Medulla oblongata (tissue), 1 donor: ENCODE data around the gene AGAP3.

Experiments
- DNase-seq: peaks from one replicate; pipeline ENCODE4 v3.0.0-alpha.2; 2015; ENCODE audit errors: extremely low spot score

AGAP3 gene

DNA sequence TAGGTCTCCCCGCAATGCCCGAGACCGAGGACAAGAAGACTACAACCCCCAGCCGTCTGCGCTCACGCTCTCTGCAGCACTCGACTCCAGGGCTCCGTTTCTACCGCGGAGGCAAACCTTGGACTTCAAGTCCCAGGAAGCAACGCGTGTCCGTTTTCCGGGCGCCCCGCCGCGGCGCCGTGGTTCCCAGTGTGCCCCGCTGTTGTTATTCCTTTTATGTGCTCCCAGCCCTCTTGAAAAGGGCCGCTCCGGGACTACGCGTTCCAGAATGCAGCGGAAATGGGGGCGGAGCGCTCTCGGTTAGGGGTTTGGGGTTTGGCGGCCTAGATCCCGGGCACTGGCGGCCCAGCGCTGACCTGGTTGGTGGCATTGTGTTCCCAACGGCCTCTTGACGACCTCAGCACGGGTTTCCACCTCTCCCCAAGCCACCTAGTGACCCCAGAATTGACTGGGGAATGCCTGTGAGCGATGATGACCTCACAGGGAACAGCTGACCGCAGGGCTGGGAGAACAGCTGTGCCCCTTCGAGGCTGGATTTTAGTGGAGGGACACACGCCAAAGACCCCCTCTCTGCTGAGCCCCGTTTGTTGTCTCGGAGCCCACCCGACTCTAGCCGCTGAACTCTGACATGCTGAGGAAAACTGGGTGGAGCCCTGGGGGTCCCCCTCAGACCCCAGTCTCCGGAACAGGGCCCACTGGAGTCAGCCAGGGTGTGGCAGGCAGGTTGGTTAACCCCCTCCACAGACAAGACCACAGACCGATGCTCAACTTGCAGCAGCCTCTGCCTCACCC is 28.1 kb upstream of the AGAP3 start:
- DNase-seq, result peak; percentile 100

DNA sequence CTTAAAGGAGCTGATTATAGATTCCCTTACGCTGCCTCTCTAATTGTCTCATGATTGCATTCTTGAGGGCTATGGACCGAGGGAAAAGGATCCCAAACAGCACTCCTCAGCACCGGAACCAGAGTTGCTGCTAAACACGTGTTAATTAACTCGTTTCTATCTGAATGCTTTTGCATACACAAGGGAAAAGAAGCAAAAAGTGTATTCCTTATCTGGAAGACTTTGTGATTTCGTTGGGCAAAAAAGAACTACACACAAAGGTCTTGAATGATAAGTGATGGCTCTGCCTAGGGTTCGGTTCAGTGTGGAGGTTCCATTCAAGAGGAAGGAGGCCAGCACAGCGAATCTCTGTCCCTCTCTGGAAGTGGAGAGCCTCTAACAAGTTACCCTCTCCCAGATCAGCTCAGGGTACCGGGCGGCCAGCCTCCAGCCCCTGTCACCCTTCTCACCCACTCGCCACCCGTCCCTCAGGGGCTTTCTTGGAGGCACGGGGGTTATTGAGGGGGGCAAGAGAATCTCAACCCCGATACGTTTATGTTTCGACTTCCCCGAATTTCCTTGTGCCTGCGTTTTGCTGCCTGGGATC is 27.4 kb upstream of the AGAP3 start:
- peak; percentile 57 for DNase-seq

- peak; percentile 90 for DNase-seq
These were observed 26.7 kb upstream of the AGAP3 start, which contains the start of gene SLC4A2 for GRCh38 chr7:151059367-151060112. Gene SLC4A2 (plus strand): TSS chr7:151059589. CDS start chr7:151061988, 2,399 bp downstream.

GRCh38 chr7:151060113-151060415 is 26.2 kb upstream of the AGAP3 start:
- no peak for DNase-seq

GRCh38 chr7:151060416-151061212 is 25.7 kb upstream of the AGAP3 start:
- DNase-seq, result peak; percentile 60

- DNase-seq, result no peak
These were observed 24.8 kb upstream of the AGAP3 start for GRCh38 chr7:151061213-151062110.

GRCh38 chr7:151062111-151062398 is 24.2 kb upstream of the AGAP3 start:
- no peak for DNase-seq

- DNase-seq, result no peak
These were observed 23.7 kb upstream of the AGAP3 start for GRCh38 chr7:151062399-151063211.

DNA sequence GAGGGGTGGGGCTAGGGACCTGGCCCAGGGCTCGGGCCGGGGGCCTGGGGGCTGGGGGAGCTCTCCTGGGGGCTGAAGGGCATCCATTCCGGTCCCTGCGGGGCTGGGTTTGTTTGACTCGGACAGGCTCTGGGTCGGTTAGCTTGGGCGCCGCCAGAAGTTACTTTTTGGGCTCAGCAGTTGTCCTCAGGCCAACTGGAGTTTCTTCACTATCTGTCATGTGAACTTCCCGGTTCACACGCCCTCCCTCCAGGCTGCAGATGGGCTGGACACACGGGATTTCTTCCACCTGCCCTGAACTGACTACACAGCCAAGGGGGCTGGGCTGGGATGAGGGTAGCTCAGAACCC is 23.1 kb upstream of the AGAP3 start:
- DNase-seq, result no peak

- no peak for DNase-seq
These were observed 21.8 kb upstream of the AGAP3 start for GRCh38 chr7:151064454-151064853.

DNA sequence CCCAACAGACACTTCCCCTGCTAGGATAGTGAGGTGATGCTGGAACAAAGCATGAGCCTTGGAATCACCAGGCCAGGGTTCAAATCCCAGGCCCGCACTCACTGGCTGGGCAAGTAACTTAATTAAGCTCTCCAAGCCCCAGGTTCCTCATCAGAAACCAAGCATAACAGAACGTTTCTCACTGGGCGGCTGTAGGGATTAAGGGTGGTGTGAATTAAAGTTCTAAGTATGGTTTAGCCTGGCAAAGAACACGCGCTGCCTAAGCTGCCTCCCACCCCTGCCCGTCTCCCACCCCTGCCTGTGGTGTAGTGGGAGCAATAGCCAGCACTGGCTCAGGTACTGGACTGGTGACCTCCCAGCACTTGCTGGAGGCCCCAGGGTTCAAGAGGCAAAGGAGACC is 21.3 kb upstream of the AGAP3 start:
- no peak for DNase-seq

DNA sequence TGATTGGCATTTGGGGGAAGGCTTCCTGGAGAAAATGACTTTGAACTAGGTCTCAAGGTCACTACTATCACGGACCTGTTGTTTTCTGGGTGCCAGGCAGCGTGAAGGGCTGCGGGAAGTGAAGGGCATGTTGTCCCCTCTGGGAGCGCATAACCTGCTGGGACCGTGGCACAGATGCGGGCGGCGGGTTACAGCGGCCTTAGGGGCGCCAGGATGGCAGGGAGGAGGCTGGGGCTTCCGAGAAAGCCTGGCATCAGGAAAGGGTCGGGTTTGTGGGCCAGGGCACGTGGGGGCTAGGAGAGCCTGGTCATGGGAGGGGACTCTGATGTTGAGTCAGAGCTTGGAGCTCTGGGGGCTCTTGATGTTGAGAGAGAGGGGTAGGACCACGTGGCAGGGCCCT is 20.8 kb upstream of the AGAP3 start:
- DNase-seq, result no peak

- no peak for DNase-seq
These were observed 19.9 kb upstream of the AGAP3 start for GRCh38 chr7:151066273-151066974.

GRCh38 chr7:151068069-151068773 is 18.1 kb upstream of the AGAP3 start:
- DNase-seq, result no peak

GRCh38 chr7:151069841-151070573 is 16.3 kb upstream of the AGAP3 start:
- DNase-seq, result no peak

GRCh38 chr7:151070574-151070960 is 15.7 kb upstream of the AGAP3 start:
- no peak for DNase-seq

DNA sequence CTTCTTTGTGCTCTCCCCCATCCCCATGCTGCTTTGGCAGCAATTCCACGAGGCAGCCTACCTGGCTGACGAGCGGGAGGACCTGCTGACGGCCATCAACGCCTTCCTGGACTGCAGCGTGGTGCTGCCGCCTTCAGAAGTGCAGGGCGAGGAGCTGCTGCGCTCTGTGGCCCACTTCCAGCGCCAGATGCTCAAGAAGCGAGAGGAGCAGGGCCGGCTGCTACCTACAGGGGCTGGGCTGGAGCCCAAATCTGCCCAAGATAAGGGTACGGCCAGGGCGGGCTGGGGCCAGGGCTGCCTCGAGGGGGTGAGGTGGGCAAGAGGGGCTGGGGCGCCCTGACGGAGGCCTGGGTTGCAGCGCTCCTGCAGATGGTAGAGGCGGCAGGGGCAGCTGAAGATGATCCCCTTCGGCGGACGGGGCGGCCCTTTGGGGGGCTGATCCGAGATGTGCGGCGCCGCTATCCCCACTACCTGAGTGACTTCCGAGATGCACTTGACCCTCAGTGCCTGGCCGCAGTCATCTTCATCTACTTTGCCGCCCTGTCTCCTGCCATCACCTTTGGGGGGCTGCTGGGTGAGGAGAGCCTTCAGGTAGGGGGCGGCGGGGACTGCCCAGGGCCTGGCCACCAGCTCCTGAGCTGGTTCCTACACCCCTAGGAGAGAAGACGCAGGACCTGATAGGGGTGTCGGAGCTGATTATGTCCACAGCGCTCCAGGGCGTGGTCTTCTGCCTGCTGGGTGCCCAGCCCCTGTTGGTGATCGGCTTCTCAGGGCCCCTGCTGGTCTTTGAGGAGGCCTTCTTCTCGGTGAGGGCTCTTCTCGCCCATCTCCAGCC is 15.0 kb upstream of the AGAP3 start:
- no peak for DNase-seq

DNA sequence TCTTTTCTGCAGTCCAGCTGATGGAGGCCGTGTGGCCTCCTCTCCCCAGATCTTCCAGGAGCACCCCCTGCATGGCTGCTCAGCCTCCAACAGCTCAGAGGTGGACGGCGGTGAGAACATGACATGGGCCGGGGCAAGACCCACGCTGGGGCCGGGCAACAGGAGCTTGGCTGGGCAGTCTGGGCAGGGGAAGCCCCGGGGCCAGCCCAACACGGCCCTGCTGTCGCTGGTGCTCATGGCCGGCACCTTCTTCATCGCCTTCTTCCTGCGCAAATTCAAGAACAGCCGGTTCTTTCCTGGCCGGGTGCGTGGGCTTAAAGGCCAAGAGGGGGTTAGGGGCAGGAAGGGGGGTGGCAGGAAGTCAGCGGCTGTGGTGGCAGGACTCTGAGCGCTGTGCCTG is 12.3 kb upstream of the AGAP3 start:
- no peak for DNase-seq
